HepG2 (cell line): Measurements from ENCODE around the gene TUBE1.
"Not testable (repeated sequence)": the region's sequence is repeated elsewhere in the genome, so short reads cannot be mapped to it uniquely, and the experiment has no call there.

Experiments used
- CEBPB ChIP-seq: IDR thresholded peaks from 2 replicates; pipeline ENCODE4 v1.6.1; 2011; ENCODE audit warnings: low read depth, low read length, improper control_type of control experiment, borderline replicate concordance
- ELF4 ChIP-seq: sonication (generic); formaldehyde crosslinking; IDR thresholded peaks from 2 replicates; pipeline ENCODE4 v1.5.0; 2020; ENCODE audit warnings: missing genetic modification reagents, mild to moderate bottlenecking, moderate library complexity, borderline replicate concordance
- ETV5 ChIP-seq: IDR thresholded peaks from 2 replicates; pipeline ENCODE4 v1.6.1; 2018; ENCODE audit warnings: missing biosample characterization, missing genetic modification reagents, inconsistent platforms, borderline replicate concordance
- MAFF ChIP-seq: IDR thresholded peaks from 2 replicates; pipeline ENCODE4 v1.6.1; 2011; ENCODE audit warnings: low read depth, low read length, improper control_type of control experiment
- MXI1 ChIP-seq: IDR thresholded peaks from 3 replicates; pipeline ENCODE4 v1.6.1; 2012; ENCODE audit warnings: low read depth, low read length, inconsistent platforms, borderline replicate concordance
- POLR2AphosphoS5 ChIP-seq: IDR thresholded peaks from 2 replicates; pipeline ENCODE4 v1.6.1; 2012; ENCODE audit warnings: low read depth, low read length
- RNF2 ChIP-seq: fragments of 450-650 bp; conservative IDR thresholded peaks from 2 replicates; pipeline ENCODE4 v1.6.1; 2016; ENCODE audit warnings: low read depth
- TF ChIP-seq, protein P1 (sequence below): sonication (generic); formaldehyde crosslinking; IDR thresholded peaks from 2 replicates; pipeline ENCODE4 v1.5.0; 2020; ENCODE audit warnings: mild to moderate bottlenecking, missing genetic modification reagents, moderate library complexity

DNA sequence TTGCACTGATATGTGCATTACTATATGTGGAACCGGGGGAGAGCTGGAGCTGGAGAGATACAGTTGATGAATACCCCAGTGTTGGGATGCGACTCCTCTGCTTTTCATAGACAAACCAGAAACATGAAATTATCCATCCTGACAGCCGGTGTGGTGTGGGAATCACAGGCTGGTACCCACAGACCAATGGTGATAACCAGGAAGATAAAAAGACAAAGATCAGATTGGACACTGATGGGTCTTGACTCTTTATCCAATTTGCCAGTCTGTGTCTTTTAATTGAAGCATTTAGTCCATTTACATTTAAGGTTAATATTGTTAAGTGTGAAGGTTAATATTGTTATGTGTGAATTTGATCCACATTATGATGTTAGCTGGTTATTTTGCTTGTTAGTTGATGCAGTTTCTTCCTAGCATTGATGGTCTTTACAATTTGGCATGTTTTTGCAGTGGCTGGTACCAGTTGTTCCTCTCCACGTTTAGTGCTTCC, 36.0 kb downstream of the TUBE1 start:
- TF ChIP-seq ELF4 (CRISPR knock-in tag); CEBPB; MXI1; POLR2AphosphoS5; ETV5; RNF2; MAFF: not testable (repeated sequence)
- TF ChIP-seq, protein P1, sequence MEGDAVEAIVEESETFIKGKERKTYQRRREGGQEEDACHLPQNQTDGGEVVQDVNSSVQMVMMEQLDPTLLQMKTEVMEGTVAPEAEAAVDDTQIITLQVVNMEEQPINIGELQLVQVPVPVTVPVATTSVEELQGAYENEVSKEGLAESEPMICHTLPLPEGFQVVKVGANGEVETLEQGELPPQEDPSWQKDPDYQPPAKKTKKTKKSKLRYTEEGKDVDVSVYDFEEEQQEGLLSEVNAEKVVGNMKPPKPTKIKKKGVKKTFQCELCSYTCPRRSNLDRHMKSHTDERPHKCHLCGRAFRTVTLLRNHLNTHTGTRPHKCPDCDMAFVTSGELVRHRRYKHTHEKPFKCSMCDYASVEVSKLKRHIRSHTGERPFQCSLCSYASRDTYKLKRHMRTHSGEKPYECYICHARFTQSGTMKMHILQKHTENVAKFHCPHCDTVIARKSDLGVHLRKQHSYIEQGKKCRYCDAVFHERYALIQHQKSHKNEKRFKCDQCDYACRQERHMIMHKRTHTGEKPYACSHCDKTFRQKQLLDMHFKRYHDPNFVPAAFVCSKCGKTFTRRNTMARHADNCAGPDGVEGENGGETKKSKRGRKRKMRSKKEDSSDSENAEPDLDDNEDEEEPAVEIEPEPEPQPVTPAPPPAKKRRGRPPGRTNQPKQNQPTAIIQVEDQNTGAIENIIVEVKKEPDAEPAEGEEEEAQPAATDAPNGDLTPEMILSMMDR (CRISPR knock-in tag), result not testable (repeated sequence)
